Activated gamma-delta T cell treated with anti-CD3 and anti-CD28 coated beads, Interleukin-2, amount 50 U/mL, for 16 hours (primary cell): ENCODE results near the gene BMP8B.

ENCODE experiments used
- DNase-seq: peaks from one replicate; pipeline ENCODE4 v3.0.0-alpha.2; 2020; ENCODE audit warnings: low read depth

The BMP8B gene

GRCh38 chr1:39758556-39759435 lies 29.9 kb downstream of the BMP8B start:
- DNase-seq: no peak

DNA sequence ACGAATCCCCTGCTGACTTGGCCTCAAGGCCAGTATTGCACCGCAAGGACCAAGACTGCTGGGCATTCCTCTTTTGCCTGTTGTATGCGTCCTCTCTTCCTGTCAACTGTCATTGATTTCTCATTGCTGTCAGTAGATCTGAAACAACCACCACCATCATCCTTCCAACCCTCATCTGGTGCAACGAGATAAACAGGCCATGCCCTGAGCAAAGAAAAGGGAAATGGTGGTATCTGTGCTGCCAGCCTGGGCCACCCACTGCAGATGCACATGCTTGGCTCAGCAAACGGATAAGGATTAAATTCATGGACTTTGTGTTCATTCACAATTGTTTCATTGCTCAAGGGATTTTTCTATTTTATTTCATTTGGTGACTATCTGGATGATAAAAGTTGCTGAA lies 31.2 kb downstream of the BMP8B start:
- DNase-seq: no peak

GRCh38 chr1:39755965-39756659 lies 32.6 kb downstream of the BMP8B start:
- no peak for DNase-seq

GRCh38 chr1:39754906-39755504 lies 33.7 kb downstream of the BMP8B start:
- no peak for DNase-seq

- no peak for DNase-seq
Observed at GRCh38 chr1:39754026-39754570, 34.6 kb downstream of the BMP8B start.

DNA sequence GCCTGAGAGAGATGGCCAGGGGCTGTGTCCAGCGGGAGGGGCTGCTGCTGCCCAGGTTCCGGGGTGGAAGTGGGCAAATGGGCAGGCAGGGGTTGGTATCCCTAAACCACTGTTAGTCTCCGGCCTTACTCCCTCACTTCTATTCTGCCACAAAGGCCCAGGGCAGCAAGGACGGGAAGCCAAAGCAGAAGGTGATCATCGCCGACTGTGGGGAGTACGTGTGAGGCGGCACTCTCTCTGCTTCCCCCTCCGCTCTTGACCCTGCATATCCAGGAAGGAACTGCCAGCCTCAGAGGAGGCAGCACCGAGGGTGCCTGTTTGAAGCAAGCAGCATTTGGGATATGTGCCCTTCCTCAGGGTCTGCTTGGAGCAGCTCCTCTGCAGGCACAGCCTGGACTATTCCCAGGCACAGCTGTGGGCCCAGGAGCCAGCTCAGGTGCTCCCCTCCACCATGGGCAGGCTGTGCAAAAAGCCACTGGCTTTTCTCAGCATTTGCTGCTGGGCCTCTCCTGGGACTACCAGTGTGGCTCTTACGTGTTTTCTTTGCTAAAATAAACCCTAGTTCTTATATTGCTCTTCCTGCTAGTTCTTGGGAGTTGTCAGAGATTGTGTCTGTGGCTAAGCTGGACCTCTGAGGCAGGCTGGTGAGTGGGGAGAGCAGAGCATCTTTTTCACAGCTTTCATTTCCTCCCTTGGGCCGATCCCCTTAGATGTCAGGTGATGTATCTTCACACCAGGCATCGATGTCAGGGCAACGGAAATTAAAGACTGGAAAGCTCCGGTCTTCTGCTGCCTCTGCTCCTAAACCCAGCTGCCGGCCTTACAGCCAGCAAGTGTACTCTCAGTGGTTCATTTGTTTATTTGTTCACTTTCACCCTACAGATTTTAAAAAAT lies 35.3 kb downstream of the BMP8B start:
- DNase-seq: no peak

GRCh38 chr1:39752703-39753102 lies 36.0 kb downstream of the BMP8B start:
- DNase-seq: no peak

DNA sequence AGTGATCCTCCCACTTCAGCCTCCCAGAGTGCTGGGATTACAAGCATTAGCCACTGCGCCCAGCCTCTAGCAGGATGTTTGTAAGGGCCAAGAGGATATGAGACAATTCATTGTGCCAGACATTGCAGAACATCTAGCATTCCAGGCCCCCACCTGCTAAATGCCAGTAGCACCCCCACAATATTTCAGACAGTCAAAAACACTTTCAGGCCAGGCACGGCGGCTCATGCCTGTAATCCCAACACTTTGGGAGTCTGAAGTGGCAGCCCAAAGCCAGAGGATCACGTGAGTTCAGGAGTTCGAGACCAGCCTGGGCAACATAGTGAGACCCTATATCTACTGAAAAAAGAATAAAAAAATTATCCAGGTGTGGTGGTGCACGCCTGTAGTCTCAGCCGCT lies 37.1 kb downstream of the BMP8B start:
- no peak for DNase-seq

DNA sequence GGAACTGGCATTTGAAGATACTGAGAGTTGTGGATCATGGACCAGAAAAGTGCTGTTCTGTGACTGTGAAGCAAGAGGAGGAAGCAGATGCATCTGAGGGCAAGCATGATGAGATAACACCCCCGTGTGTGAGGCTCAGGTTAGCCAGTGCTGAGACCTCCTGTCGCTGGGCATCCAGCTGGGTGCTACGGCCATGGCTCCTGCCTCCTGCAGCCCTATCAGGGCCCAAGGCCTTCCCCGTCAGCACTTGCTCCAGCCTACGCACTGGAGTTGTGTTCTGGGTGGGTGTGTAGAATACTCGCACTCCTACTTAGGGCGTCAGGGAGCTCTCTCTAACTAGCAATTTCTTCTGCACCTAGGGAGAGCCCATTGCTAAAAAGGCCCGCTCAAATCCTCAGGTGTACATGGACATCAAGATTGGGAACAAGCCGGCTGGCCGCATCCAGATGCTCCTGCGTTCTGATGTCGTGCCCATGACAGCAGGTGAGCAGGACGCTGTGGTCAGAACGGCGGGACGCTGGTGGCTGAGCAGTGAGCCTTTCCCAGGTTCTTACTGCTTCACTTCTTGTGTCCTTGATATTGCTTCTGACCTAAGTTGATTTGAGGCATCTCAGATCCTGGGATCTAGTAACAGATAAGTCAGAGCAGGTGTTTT lies 43.5 kb downstream of the BMP8B start:
- DNase-seq: no peak

DNA sequence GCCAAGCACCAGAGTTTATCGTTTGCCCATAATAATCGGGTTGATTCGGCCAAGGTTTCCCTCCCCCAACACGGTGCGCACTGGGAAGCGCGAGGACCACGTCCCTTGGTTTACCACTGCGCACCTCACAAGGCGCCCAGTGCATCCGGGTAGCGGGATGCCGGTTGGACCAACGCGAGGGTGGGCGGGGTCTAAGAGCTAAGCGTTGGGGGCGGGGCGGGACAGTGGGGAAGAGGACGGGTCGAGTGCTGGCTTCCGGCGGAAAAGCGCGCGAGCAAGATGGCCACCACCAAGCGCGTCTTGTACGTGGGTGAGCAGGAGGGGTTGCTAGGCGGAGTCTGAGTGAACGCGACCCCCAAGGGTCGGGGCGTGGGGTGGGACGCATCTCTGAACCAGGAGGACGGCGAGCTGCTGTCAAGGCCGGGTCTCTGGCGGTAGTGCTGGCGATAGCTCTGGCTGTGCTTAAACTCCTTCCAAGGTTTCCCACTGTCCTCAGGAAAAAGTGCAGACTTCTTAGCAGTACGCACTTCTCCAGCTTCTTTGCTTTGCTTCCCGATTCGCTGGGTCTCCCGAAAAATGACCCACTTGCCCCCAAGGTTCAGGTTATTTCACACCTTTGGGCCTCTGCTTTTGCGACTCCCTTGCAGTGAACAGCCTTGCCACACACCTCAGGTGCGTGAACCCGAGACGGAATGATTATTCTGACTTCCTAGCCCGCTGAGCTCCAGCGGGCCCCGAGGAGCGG lies 49.9 kb downstream of the BMP8B start, which contains the start of gene PPIE:
Gene PPIE (plus strand): TSS at position 261 of the 745 bp plus-strand sequence. CDS start 19 bp downstream, at position 280.
- DNase-seq: peak; percentile 94

DNA sequence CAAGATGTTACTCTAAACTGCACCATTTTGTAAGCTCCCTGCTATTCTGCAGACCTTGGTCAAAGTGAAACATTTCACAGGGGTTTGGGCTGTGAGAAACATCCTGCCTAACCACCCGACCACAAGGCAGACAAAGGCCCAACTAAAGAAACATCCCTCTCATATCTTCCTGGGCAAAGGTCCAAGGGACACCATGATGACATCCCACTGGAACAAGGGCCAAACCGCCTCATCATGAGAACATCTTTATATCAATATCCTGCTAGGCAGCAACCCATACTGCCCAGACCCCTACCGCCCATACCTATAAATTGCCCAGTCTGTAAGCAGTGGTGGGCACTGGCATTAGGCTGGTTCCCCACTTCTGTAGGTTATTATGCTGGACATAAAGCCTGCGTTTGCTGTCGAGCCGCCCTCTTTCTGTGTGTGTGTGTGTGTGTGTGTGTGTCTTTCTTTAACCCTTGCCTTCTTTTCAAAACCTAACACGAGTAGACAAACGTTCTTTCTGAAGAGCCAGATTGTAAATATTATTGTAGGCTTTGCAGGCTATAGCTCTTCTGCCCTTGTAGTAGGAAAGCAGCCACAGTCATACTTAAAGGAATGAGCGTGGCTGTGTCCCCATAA lies 51.0 kb downstream of the BMP8B start:
- no peak for DNase-seq

- no peak for DNase-seq
Observed at GRCh38 chr1:39735731-39736130, 52.9 kb downstream of the BMP8B start.

DNA sequence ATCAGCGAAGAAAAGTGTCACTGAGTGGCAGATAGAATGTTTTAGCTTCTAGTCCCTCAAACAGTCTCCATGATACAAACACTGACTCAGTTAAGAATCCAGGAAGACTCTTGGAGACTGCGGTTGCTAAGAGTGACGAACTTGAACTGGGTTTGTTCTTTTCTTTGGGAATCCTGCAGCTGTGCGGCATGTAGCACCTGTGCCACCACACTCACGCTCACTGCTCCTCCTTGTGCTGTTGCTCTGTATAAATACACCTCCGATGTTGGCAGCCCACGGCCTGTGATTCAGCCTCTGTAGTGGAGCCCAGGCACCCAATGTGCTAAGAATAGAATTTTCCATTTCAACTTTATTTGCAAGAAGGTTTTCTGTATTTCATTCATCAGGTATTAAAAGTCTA lies 55.5 kb downstream of the BMP8B start:
- no peak for DNase-seq

- DNase-seq: no peak
Observed at GRCh38 chr1:39732730-39733129, 55.9 kb downstream of the BMP8B start.

DNA sequence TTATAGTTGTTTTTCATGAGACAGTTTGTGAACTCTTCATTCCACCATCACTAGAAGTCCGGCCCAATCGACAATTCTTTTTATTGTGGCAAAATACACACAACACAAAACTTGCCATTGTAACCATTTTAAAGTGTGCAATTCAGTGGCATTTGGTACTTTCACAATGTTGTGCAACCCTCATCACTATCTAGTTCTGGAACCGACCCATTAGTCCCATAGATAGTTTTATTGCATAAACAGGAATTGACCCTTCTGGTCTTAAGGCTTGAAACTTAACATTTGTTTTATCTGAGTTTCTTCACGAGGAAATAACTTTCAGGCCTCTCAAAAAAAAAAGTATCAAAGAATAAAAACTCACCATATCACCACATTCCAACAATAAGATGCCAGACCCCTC lies 58.8 kb downstream of the BMP8B start:
- DNase-seq: no peak

GRCh38 chr1:39729030-39729429 lies 59.6 kb downstream of the BMP8B start:
- no peak for DNase-seq

DNA sequence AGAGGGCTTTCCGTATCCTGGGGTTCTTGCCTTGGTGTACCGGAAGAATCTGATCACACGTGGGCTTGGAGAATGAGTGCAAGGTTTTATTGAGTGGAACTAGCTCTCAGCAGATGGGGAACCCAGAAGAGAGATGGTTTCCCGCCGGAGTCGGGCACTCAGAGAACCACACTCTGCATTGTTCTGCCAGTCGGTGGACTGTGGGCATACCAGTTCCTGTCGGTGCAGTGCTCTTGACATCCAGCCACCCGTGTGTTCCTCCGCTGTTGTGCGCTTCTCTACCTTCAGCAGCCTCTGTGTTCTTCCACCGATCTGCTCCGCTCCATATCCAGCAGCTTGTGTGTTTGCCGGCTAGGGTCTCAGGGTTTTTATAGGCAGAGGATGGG lies 60.7 kb downstream of the BMP8B start:
- no peak for DNase-seq

- DNase-seq: no peak
Observed at GRCh38 chr1:39727221-39727931, 61.3 kb downstream of the BMP8B start.

DNA sequence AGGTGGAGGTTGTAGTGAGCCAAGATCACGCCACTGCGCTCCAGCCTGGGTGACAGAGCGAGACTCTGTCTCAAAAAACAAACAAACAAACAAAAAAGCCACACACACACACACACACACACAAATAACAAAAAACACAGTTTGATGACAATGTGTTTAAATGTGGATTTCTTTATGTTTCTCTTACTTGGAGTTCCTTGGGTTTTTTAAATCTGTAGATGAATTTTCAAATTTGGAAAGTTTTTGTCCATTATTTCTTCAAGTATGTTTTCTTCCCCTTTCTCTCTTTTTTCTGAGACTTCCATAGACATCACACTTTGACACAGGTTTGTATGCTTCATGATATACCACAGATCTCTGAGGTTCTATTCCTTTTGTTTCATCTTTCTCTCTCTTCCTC lies 62.1 kb downstream of the BMP8B start:
- DNase-seq: no peak
